Activated naive CD8-positive, alpha-beta T cell treated with anti-CD3 and anti-CD28 coated beads, Interleukin-2, amount 10 ng/mL, durations not matched to agents 7 days and 5 days (primary cell): Measurements from ENCODE around the gene SULT1C3. TPM values are rescaled to one million over a fixed set of nuclear protein-coding genes. Genes with fewer than 3 reads are reported as not detected.
"Not testable (repeated sequence)": the region's sequence is repeated elsewhere in the genome, so short reads cannot be mapped to it uniquely, and the experiment has no call there.

Source experiments
- ATAC-seq: fragments of 150-1000 bp; cut with Tn5 transposase; one replicate; pipeline ENCODE4 v1.10.0; 2021; ENCODE audit warnings: low read depth, moderate library complexity
- POLR2A ChIA-PET: fragments of 350-600 bp; sonication (Branson Sonifier 250); formaldehyde crosslinking; loops from one replicate; lab custom pipeline; 2021; ENCODE audit warnings: antibody characterized with exemption; lab: Charles Lee
- DNase-seq: peaks from one replicate; pipeline ENCODE4 v3.0.0; 2021
- H3K27ac Mint-ChIP-seq: one replicate; pipeline ENCODE4 v1.8.0; 2022; ENCODE audit warnings: mild to moderate bottlenecking, mixed read lengths
- H3K27me3 Mint-ChIP-seq: one replicate; pipeline ENCODE4 v1.8.0; 2022; ENCODE audit warnings: mild to moderate bottlenecking, moderate library complexity, mixed read lengths
- H3K36me3 Mint-ChIP-seq: one replicate; pipeline ENCODE4 v1.8.0; 2021; ENCODE audit warnings: mild to moderate bottlenecking, mixed read lengths
- H3K4me1 Mint-ChIP-seq: one replicate; pipeline ENCODE4 v1.8.0; 2021; ENCODE audit warnings: mixed read lengths
- H3K4me3 Mint-ChIP-seq: one replicate; pipeline ENCODE4 v1.8.0; 2022; ENCODE audit warnings: mild to moderate bottlenecking, moderate library complexity, mixed read lengths
- H3K9me3 Mint-ChIP-seq: one replicate; pipeline ENCODE4 v1.8.0; 2021; ENCODE audit warnings: mixed read lengths
- total RNA-seq, 2 experiments: library from RNA; stranded (reverse); gene quantifications; one replicate each; pipeline ENCODE4 v1.2.3, GENCODE V29; 2021

Gene SULT1C3
- total RNA-seq, 2 experiments from 2014 or later: not detected

DNA sequence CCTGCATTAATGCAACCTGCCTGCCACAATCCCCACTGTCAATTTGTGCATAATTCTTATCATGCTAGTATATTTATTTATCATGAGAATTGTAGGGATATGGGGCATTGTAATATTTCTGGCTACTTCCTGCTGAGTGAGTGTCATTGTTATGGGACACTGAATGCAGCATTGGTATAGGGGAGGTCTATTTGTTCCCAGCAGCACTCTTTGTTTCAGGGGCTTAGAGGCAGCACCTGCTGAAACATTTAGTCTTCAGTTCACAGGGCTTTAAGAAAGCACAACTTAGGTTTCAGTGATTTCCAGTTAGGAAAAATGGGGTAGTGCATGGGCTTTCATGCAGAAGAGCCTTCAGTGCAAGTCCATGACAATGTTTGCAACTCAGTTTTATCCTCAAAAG, 23.6 kb downstream of the SULT1C3 start:
- no peak for DNase-seq
- peaks cover 16% of the 10 kb centered on the region for H3K27me3 Mint-ChIP-seq
- no peaks in the 10 kb centered on the region for H3K36me3 Mint-ChIP-seq
- H3K4me1 Mint-ChIP-seq: no peaks in the 10 kb centered on the region
- H3K9me3 Mint-ChIP-seq: no peaks in the 10 kb centered on the region
- no peak for ATAC-seq
- no peak overlapping the region for H3K27ac Mint-ChIP-seq
- no peak overlapping the region for H3K4me3 Mint-ChIP-seq
- POLR2A ChIA-PET: no interaction called here

DNA sequence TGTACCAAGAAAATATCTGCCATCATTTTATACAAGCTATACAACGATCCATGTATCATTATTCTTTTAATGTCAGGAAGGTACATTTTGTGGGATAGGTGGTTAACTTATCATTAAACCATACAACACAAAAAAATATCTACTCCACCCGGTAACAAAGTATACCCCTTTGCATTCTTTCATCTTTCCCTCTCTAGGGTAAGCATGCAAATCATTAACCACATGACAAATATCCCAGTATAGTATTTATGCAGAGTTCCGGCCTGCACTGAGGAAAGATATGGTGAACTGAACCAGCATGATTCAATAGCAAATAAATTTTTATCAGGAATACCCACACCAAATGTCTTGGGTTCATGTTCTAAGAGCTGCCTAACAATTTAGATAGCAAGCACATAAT, 26.4 kb downstream of the SULT1C3 start:
- POLR2A ChIA-PET: no interaction called here
- no peaks in the 10 kb centered on the region for H3K36me3 Mint-ChIP-seq
- ATAC-seq: no peak
- no peak for DNase-seq
- peaks cover 12% of the 10 kb centered on the region for H3K27me3 Mint-ChIP-seq
- no peaks in the 10 kb centered on the region for H3K9me3 Mint-ChIP-seq
- H3K4me1 Mint-ChIP-seq: no peaks in the 10 kb centered on the region
- no peak overlapping the region for H3K27ac Mint-ChIP-seq
- H3K4me3 Mint-ChIP-seq: no peak overlapping the region

DNA sequence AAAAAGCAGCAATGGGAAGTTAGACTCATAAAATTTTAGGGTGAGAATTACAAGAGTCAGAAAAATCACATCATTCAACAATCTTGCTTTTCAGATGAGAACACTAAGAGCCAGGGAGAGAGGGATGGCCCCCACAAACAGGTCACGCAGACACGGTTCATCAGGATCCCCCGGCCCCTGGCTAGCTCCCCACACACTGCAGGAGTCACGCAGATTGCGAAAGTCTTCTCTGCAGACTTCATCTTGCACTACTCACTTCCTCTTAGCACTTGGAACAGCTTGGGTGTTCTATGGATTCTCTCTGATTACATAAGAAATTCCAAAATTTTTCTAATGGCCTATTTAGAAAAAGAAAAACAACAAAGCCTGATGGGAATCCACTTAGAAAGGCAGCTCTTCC, 27.3 kb downstream of the SULT1C3 start:
- Mint-ChIP-seq H3K27ac (no peak overlapping the region), H3K4me3 (no peak overlapping the region), H3K36me3 (no peaks in the 10 kb centered on the region), H3K4me1 (no peaks in the 10 kb centered on the region), H3K27me3 (peaks cover 12% of the 10 kb centered on the region), H3K9me3 (no peaks in the 10 kb centered on the region)
- POLR2A ChIA-PET: no interaction called here
- DNase-seq: no peak
- ATAC-seq: no peak

DNA sequence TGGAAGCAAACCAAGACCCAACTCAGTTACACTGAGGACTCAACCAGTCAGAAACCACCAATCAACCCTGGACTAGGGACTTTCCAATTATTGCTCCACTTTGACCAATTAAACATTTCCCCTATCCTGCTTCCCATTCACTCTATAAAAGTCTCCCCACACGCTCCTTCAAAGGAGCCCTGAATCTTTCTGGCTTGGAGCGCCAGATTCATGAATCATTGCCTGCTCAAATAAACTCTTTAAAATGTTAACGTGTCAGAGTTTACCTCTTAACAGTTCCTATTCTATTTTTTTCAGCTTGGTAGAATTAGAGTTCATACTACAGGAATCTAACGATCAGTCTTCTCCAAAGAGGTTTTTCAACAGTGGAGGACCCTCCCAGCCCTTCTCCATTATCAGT, 28.2 kb downstream of the SULT1C3 start:
- Mint-ChIP-seq H3K36me3 (no peaks in the 10 kb centered on the region), H3K4me1 (no peaks in the 10 kb centered on the region), H3K4me3 (no peak overlapping the region), H3K27me3 (peaks cover 12% of the 10 kb centered on the region), H3K9me3 (no peaks in the 10 kb centered on the region), H3K27ac (no peak overlapping the region)
- POLR2A ChIA-PET: no interaction called here
- DNase-seq: no peak
- no peak for ATAC-seq

DNA sequence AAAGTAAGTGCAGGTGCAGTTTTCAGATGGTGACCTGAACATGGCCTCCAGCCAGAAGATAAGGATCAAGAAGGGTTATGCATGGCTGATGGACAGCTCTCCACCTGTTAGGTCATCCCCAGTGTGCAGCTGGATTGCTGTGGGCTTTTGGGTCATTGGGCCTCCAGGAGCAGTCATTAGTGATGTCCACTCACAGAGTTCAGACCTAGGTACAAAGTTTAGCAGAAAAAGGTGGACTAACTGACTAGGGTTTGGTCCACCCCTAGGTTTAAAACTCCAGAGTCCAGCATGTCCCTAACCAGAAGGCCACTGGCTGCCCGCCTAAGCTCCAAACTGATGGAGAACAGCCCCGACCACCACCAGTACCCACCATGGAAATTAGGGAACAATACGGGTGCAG, 30.6 kb downstream of the SULT1C3 start:
- Mint-ChIP-seq H3K27ac (no peak overlapping the region), H3K4me1 (no peaks in the 10 kb centered on the region), H3K27me3 (peaks cover 8% of the 10 kb centered on the region), H3K36me3 (no peaks in the 10 kb centered on the region), H3K9me3 (no peaks in the 10 kb centered on the region), H3K4me3 (no peak overlapping the region)
- DNase-seq (no peak), ATAC-seq (no peak)
- POLR2A ChIA-PET: no interaction called here

DNA sequence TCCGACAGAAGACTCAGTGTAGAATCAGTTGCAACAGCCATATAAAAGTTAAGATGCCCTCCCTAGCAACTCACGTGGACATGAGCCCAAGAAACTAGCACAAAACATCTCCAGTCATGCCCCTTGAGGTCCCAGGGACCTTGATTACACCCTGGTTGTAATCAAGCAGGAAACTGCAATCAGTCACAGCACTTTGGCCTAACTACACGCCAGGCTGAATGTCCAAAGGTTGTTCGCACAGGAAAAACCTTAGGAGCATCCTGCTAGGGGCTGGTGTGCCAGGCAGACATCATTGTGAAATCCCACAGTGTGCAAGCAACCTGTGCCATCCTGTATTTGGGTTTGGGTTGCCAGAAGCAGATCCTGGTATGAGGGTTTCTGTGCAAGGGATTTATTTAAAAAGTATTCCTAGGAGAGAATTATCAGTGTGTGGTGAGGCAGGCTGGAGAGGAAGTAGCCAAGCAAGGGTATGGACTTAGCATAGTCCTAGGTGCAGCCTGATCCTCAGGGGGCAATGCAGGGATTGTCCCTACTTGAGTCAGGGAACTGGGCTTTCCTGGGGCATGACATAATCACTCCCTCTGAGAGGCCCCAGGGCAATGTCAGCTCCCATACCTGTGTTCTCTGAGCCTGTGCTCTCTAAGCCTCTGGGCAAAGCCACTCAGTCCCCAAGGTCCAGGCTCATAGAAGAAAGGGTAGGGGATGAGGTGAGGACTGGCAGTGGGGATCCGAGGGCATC, 31.2 kb downstream of the SULT1C3 start:
- no peak for DNase-seq
- POLR2A ChIA-PET: no interaction called here
- ATAC-seq: no peak
- H3K27me3 Mint-ChIP-seq: peaks cover 7% of the 10 kb centered on the region
- no peak overlapping the region for H3K4me3 Mint-ChIP-seq
- H3K27ac Mint-ChIP-seq: no peak overlapping the region
- no peaks in the 10 kb centered on the region for H3K4me1 Mint-ChIP-seq
- H3K9me3 Mint-ChIP-seq: no peaks in the 10 kb centered on the region
- no peaks in the 10 kb centered on the region for H3K36me3 Mint-ChIP-seq

DNA sequence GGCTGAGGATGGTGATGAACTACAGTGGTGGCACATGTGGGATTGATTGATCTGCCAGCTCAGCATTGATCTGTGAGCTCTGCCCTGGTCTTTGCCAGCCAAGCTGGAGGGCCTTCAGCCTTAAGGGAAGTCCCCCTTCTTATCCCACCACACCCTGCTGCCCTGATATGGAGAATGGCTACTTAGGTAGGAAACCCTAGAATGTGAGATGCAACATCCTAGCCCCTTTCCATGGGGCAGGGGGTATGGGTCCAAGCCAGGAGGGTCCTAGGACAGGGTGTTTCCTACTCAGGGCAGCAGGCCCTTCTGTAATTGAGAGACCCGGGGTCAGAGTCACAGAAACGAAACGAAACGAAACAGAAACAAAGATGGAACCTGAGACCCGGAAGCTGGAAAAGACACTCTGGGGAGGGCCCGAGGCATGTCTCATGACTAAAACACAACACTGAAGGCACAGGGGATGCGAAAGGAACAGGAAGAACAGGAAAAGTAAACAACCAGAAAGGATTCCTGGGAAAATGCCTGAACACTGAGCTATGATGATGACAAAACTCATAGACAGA, 32.0 kb downstream of the SULT1C3 start:
- peaks cover 6% of the 10 kb centered on the region for H3K27me3 Mint-ChIP-seq
- DNase-seq (no peak), ATAC-seq (no peak)
- H3K27ac Mint-ChIP-seq: no peak overlapping the region
- H3K4me3 Mint-ChIP-seq: no peak overlapping the region
- H3K9me3 Mint-ChIP-seq: no peaks in the 10 kb centered on the region
- no peaks in the 10 kb centered on the region for H3K36me3 Mint-ChIP-seq
- H3K4me1 Mint-ChIP-seq: no peaks in the 10 kb centered on the region
- POLR2A ChIA-PET: no interaction called here

DNA sequence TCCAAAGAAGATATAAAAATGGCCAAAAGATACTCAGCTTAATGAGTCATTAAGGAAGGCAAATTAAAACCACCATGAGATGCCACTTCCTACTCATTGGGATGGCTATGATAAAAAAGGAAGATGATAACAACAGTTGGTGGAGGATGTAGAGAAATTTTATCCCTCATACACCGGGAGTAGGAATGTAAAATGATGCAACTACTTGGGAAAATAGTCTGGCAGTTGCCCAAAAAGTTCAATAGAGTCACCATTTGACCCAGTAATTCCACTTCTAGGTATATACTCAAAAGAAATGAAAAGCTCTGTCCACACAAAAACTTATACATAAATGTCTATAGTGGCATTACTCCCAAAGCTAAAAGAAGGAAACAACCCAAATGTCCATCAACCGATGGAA, 38.9 kb downstream of the SULT1C3 start:
- Mint-ChIP-seq H3K4me1 (no peaks in the 10 kb centered on the region), H3K27ac (no peak overlapping the region), H3K4me3 (no peak overlapping the region), H3K27me3 (peaks cover 3% of the 10 kb centered on the region), H3K36me3 (no peaks in the 10 kb centered on the region), H3K9me3 (no peaks in the 10 kb centered on the region)
- POLR2A ChIA-PET: no interaction called here
- DNase-seq (no peak), ATAC-seq (no peak)

DNA sequence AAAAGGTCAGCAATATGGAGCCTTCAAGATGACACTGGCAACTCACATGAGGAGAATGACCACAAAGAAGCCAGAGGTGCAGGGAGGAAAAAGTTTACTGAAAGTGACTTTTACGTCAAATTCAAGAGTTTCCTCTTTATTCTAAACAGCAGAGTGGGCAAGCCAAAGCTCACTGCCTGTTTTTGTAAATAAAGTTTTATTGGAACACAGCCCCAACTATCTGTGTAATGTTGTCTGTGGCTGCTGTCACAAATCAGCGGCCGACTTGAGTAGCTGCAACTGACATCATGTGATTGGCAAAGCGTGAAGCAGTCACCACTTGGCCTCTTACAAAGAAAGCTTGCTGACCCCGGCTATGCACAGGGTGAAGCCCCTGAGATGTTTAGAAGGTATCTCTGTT, 39.7 kb downstream of the SULT1C3 start:
- DNase-seq (no peak), ATAC-seq (no peak)
- no peak overlapping the region for H3K27ac Mint-ChIP-seq
- H3K4me3 Mint-ChIP-seq: no peak overlapping the region
- POLR2A ChIA-PET: no interaction called here
- H3K27me3 Mint-ChIP-seq: peaks cover 3% of the 10 kb centered on the region
- no peaks in the 10 kb centered on the region for H3K9me3 Mint-ChIP-seq
- H3K36me3 Mint-ChIP-seq: no peaks in the 10 kb centered on the region
- no peaks in the 10 kb centered on the region for H3K4me1 Mint-ChIP-seq

DNA sequence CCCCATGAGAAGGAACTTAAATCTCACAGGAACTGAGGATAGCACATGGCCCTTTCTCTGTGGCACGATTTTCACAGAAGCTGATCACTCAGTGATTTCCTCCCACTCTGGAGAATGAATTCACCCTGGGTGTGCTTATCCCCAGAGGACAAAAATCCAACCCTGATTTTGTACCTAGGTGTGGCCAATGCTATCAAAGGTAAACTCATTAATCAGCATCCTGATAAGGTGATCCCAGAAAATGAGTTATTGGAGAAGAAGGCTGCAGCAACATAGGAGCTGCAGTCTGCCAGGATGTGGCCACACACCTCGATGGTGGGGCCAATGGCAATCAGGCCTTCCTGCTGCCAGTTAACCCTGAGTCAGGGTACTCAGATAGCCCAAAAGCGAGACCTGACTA, 40.7 kb downstream of the SULT1C3 start:
- H3K9me3 Mint-ChIP-seq: peaks cover 4% of the 10 kb centered on the region
- H3K4me1 Mint-ChIP-seq: no peaks in the 10 kb centered on the region
- DNase-seq (no peak), ATAC-seq (no peak)
- no peaks in the 10 kb centered on the region for H3K36me3 Mint-ChIP-seq
- POLR2A ChIA-PET: no interaction called here
- H3K4me3 Mint-ChIP-seq: no peak overlapping the region
- peaks cover 7% of the 10 kb centered on the region for H3K27me3 Mint-ChIP-seq
- no peak overlapping the region for H3K27ac Mint-ChIP-seq

DNA sequence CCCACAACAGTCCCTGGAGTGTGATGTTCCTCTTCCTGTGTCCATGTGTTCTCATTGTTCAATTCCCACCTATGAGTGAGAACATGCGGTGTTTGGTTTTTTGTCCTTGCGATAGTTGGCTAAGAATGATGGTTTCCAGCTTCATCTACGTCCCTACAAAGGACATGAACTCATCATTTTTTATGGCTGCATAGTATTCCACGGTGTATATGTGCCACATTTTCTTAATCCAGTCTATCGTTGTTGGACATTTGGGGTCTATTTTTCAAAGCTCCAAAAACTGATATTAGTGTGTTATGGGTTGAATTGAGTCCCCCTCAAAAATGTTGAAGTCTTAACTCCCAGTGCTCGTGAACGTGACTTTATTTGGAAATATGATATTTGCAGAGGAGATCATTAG, 44.8 kb downstream of the SULT1C3 start:
- H3K9me3 Mint-ChIP-seq, POLR2A ChIA-PET, H3K36me3 Mint-ChIP-seq, DNase-seq, H3K4me1 Mint-ChIP-seq, H3K4me3 Mint-ChIP-seq, H3K27ac Mint-ChIP-seq, ATAC-seq: not testable (repeated sequence)
- peaks cover 11% of the 10 kb centered on the region for H3K27me3 Mint-ChIP-seq

DNA sequence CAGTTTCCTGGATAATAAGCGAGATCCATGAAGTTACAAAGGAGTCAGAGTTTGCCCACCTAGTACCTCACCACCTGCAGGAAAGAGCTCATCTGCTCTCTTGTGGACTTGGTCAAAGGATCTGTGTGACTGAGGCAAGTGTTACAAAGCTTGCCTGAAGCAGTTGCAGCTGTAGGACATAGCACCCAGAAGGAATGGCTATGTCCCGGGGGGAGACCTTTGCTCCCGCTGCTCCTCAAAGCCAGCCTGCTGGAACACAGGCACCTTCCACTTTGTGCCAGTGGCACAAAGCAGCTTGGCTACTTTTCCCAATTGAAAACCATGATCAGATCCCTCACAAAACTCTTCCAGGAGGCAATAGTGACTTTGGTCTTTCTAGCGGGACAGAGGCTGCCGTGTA, 45.8 kb downstream of the SULT1C3 start:
- Mint-ChIP-seq H3K4me1 (no peaks in the 10 kb centered on the region), H3K9me3 (peaks cover 4% of the 10 kb centered on the region), H3K27me3 (peaks cover 8% of the 10 kb centered on the region), H3K27ac (no peak overlapping the region), H3K36me3 (no peaks in the 10 kb centered on the region), H3K4me3 (no peak overlapping the region)
- no peak for ATAC-seq
- POLR2A ChIA-PET: no interaction called here
- no peak for DNase-seq

DNA sequence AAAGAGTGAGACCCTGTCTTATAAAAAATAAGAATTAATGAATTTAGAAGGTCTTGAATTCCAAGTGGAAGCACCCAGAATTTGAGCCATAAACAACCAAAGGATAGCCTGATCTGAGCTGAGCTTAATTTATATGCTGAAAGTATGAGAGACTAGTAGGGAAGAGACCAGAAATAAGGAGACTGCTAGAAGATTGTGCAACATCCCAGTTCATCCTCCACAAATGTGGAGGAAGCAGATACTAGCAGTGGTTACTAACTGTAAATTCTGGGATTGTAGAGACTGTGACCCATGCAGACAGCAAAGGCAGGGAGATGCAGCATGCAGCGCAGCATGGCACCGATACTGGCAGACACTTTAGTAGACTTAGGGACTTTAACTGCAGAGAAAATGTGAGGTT, 47.4 kb downstream of the SULT1C3 start:
- Mint-ChIP-seq H3K27me3 (peaks cover 8% of the 10 kb centered on the region), H3K9me3 (peaks cover 4% of the 10 kb centered on the region), H3K4me1 (no peaks in the 10 kb centered on the region), H3K4me3 (no peak overlapping the region), H3K36me3 (no peaks in the 10 kb centered on the region), H3K27ac (no peak overlapping the region)
- POLR2A ChIA-PET: no interaction called here
- DNase-seq (no peak), ATAC-seq (no peak)

DNA sequence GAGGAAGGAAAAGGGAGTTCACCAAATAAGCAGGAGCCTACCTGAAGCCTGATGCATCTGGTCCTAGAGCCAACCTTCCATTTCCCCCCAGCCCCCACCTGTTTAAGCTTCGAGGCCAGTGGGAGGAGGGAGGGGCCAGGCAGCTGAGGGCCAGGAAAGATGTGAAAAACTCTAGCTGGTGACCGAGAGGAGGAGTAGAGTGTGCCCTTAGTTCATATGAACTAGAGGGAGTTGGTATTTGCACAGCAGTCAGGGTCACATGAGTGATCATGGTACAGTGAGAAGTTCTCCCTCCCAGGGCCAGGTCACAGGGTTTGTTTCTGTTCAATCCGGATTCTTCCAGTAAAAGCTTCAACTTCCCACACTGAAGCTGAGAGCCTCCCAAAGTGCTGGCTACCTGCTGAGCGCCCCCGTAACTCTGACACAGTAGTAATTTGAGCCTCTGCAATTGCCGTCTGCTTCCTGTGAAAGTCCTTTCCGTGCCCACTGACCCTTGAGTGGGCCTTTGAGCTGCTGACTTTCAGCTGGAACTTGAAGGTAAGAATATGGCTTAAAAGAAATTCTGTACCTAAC, 48.9 kb downstream of the SULT1C3 start, which contains the start of gene SULT1C2:
SULT1C2 (plus strand) TSS at position 362 of the 573 bp plus-strand sequence. CDS start 4,773 bp downstream, outside the sequence.
- ATAC-seq (no peak), DNase-seq (no peak)
- H3K4me3 Mint-ChIP-seq: no peak within 1 kb of the TSS
- peaks cover 8% of the 10 kb centered on the region for H3K27me3 Mint-ChIP-seq
- H3K9me3 Mint-ChIP-seq: peaks cover 4% of the 10 kb centered on the region
- POLR2A ChIA-PET: no interaction called here
- H3K4me1 Mint-ChIP-seq: no peaks in the 10 kb centered on the region
- H3K36me3 Mint-ChIP-seq: no peaks in the 10 kb centered on the region
- no peak within 1 kb of the TSS for H3K27ac Mint-ChIP-seq
